SU-DHL-6 (cell line): ENCODE data around the gene CELSR1.

Experiments
- H2AFZ ChIP-seq: fragments of 200-600 bp; sonication (generic); 2 replicates; pipeline ENCODE4 v1.6.1; 2014; ENCODE audit warnings: low read depth, mild to moderate bottlenecking, moderate library complexity, mixed read lengths, antibody characterized with exemption, low read length; ENCODE audit not compliant: severe bottlenecking
- H3F3A ChIP-seq: fragments of 200-600 bp; shearing (Covaris generic); 2 replicates; pipeline ENCODE4 v1.6.0; 2016; ENCODE audit warnings: antibody characterized with exemption, mild to moderate bottlenecking; ENCODE audit not compliant: insufficient read depth
- H3K27ac ChIP-seq: fragments of 200-600 bp; sonication (generic); 2 replicates; pipeline ENCODE4 v1.5.1; 2016; ENCODE audit warnings: low read depth, mild to moderate bottlenecking, low read length, moderate library complexity, mixed read lengths
- H3K27me3 ChIP-seq: fragments of 200-600 bp; sonication (generic), shearing (Covaris generic); 2 replicates; pipeline ENCODE4 v1.6.0; 2014; ENCODE audit warnings: mild to moderate bottlenecking, low read length
- H3K36me3 ChIP-seq: fragments of 200-600 bp; sonication (generic); 2 replicates; pipeline ENCODE4 v1.6.1; 2014; ENCODE audit warnings: mild to moderate bottlenecking, low read length, mixed read lengths
- H3K4me2 ChIP-seq: fragments of 300-600, 200-600 bp; shearing (Covaris generic), sonication (generic); 2 replicates; pipeline ENCODE4 v1.6.0; 2014; ENCODE audit warnings: low read length, low read depth, mild to moderate bottlenecking; ENCODE audit not compliant: poor library complexity, severe bottlenecking
- H3K4me3 ChIP-seq: fragments of 200-600 bp; sonication (generic); 2 replicates; pipeline ENCODE4 v1.5.1; 2014; ENCODE audit warnings: antibody characterized with exemption, low read length, mild to moderate bottlenecking, mixed read lengths; ENCODE audit not compliant: insufficient read depth, poor library complexity, severe bottlenecking
- H3K79me2 ChIP-seq: fragments of 200-600 bp; sonication (generic); 2 replicates; pipeline ENCODE4 v1.6.1; 2014; ENCODE audit warnings: mild to moderate bottlenecking, low read length, moderate library complexity; ENCODE audit not compliant: insufficient read depth
- H3K9ac ChIP-seq: fragments of 200-600 bp; sonication (generic); 2 replicates; pipeline ENCODE4 v1.7.0; 2014; ENCODE audit warnings: mild to moderate bottlenecking, low read length
- H3K9me2 ChIP-seq: fragments of 200-600 bp; sonication (generic); replicated peaks from 2 replicates; pipeline ENCODE4 v1.6.1; 2014; ENCODE audit warnings: low read length; ENCODE audit not compliant: insufficient read depth
- H3K9me3 ChIP-seq: fragments of 200-600 bp; sonication (generic); 2 replicates; pipeline ENCODE4 v1.6.1; 2014; ENCODE audit warnings: low read length, mixed read lengths; ENCODE audit not compliant: insufficient read depth
- H4K20me1 ChIP-seq: fragments of 200-600 bp; sonication (generic); 2 replicates; pipeline ENCODE4 v1.6.1; 2014; ENCODE audit warnings: low read depth, mild to moderate bottlenecking, antibody characterized with exemption, low read length, moderate library complexity, mixed read lengths
- CTCF ChIP-seq: fragments of 200-600 bp; sonication (generic); IDR thresholded peaks from one replicate; pipeline ENCODE4 v1.5.1; 2017; ENCODE audit warnings: antibody characterized with exemption, mild to moderate bottlenecking, low read length, moderate library complexity; ENCODE audit not compliant: insufficient read depth, poor library complexity, severe bottlenecking
- EZH2phosphoT487 ChIP-seq: fragments of 200-600 bp; sonication (generic), shearing (Covaris generic); conservative IDR thresholded peaks from 2 replicates; pipeline ENCODE4 v1.6.1; 2018; ENCODE audit warnings: mild to moderate bottlenecking, antibody characterized with exemption, low read length, moderate library complexity, mixed read lengths

CELSR1 gene

GRCh38 chr22:46484861-46485595, 52.4 kb downstream of the CELSR1 start:
- no peak overlapping the region for H3K4me2 ChIP-seq
- H4K20me1 ChIP-seq = no peaks in the 10 kb centered on the region
- no peaks in the 10 kb centered on the region for H3K36me3 ChIP-seq
- H3K9me2 ChIP-seq = no peaks in the 10 kb centered on the region
- H3K4me3 ChIP-seq = no peak overlapping the region
- no peaks in the 10 kb centered on the region for H3K27me3 ChIP-seq
- H3K9me3 ChIP-seq = no peaks in the 10 kb centered on the region
- H3K9ac ChIP-seq = no peak overlapping the region
- H3F3A ChIP-seq = no peaks in the 10 kb centered on the region
- H2AFZ ChIP-seq = no peak overlapping the region
- no peak overlapping the region for H3K27ac ChIP-seq
- H3K79me2 ChIP-seq = no peaks in the 10 kb centered on the region
- TF ChIP-seq EZH2phosphoT487 = no peak
- TF ChIP-seq CTCF = no peak

- Histone ChIP-seq H3K9ac (no peak overlapping the region), H3K27me3 (no peaks in the 10 kb centered on the region), H3K79me2 (no peaks in the 10 kb centered on the region), H3F3A (no peaks in the 10 kb centered on the region), H3K9me3 (no peaks in the 10 kb centered on the region), H3K4me2 (no peak overlapping the region), H3K4me3 (no peak overlapping the region), H3K9me2 (no peaks in the 10 kb centered on the region), H4K20me1 (no peaks in the 10 kb centered on the region), H2AFZ (no peak overlapping the region), H3K36me3 (no peaks in the 10 kb centered on the region), H3K27ac (no peak overlapping the region)
- TF ChIP-seq EZH2phosphoT487 (no peak), CTCF (no peak)
Observed at GRCh38 chr22:46484156-46484860, 53.1 kb downstream of the CELSR1 start.

- no peak overlapping the region for H3K4me2 ChIP-seq
- no peaks in the 10 kb centered on the region for H3K36me3 ChIP-seq
- H3K9me3 ChIP-seq = no peaks in the 10 kb centered on the region
- TF ChIP-seq EZH2phosphoT487 = no peak
- no peak for TF ChIP-seq CTCF
- no peak overlapping the region for H2AFZ ChIP-seq
- no peak overlapping the region for H3K9ac ChIP-seq
- no peaks in the 10 kb centered on the region for H3K9me2 ChIP-seq
- no peak overlapping the region for H3K27ac ChIP-seq
- H3K27me3 ChIP-seq = no peaks in the 10 kb centered on the region
- no peaks in the 10 kb centered on the region for H4K20me1 ChIP-seq
- no peaks in the 10 kb centered on the region for H3F3A ChIP-seq
- H3K79me2 ChIP-seq = no peaks in the 10 kb centered on the region
- no peak overlapping the region for H3K4me3 ChIP-seq
Observed at GRCh38 chr22:46483353-46483752, 54.1 kb downstream of the CELSR1 start.
